ENCODE data around the gene ESX1. TPM values are rescaled to one million over a fixed set of nuclear protein-coding genes. Genes with fewer than 3 reads are reported as not detected.

ESX1 gene
- total and polyA plus RNA-seq, 2 of the 4 experiments (the other 2 are of a cell fraction), result not detected

GRCh38 chrX:104281564-104281963 lies 26.8 kb upstream of the ESX1 start:
- H3K9ac ChIP-seq (ENCODE audit: low read depth, low read length), result no peak overlapping the region
- H4K5ac ChIP-seq (ENCODE audit: low read depth, low read length), result no peak overlapping the region
- H3K4me1 ChIP-seq (ENCODE audit: control insufficient read depth, insufficient read depth, low read length), result no peaks in the 10 kb centered on the region
- dilution Hi-C loops (cut with HindIII; ENCODE audit: low sequenced_read_pairs, unreplicated experiment), result no loop called here
- no peak overlapping the region for H2AFZ ChIP-seq (replicated peaks; ENCODE audit: low read length, poor library complexity)
- no peak overlapping the region for H2BK20ac ChIP-seq (ENCODE audit: low read depth, low read length)
- ChIA-PET CTCF (interaction anchor here (1.1 kb wide), 1 partner anchor 11 kb away, joined by 3 read pairs; no protein-coding TSS in a partner anchor), POLR2A (ENCODE audit: unreplicated experiment) (no interaction called here)
- no peak overlapping the region for H3K4me2 ChIP-seq (ENCODE audit: low read depth, low read length)
- no peak overlapping the region for H3K56ac ChIP-seq (ENCODE audit: extremely low read depth, insufficient read depth, low read length)
- H3K9me3 ChIP-seq (ENCODE audit: control insufficient read depth, insufficient read depth, low read length), result no peaks in the 10 kb centered on the region
- H3K79me1 ChIP-seq (ENCODE audit: low read depth in 1 of 2, low read length in 2 of 2), result no peaks in the 10 kb centered on the region
- TF ChIP-seq CHD1 (IDR thresholded peaks at IDR 0.05; ENCODE audit: low read depth, low read length), result no peak
- no peak for TF ChIP-seq MXI1 (IDR thresholded peaks at IDR 0.05; ENCODE audit: borderline replicate concordance, low read depth, low read length)
- TF ChIP-seq CTCF (conservative IDR thresholded peaks at IDR 0.05; ENCODE audit: low read depth, low read length), result no peak
- TF ChIP-seq RFX5 (IDR thresholded peaks at IDR 0.05; ENCODE audit: low read depth, low read length), result no peak
- H3K27me3 ChIP-seq (ENCODE audit: control insufficient read depth, insufficient read depth, low read length), result peaks cover 26% of the 10 kb centered on the region
- H3K4me3 ChIP-seq (ENCODE audit: insufficient read depth, low read depth, low read length), result no peak overlapping the region
- H2AK5ac ChIP-seq (ENCODE audit: low read depth, low read length), result no peak overlapping the region
- H2AK9ac ChIP-seq (replicated peaks; ENCODE audit: low read depth, low read length, poor library complexity), result no peak overlapping the region
- WGBS, 2 experiments (ENCODE audit: extremely low coverage in 2 of 2, insufficient read length in 1 of 2), result 83% methylated on average over 1 of the region's 4 CpGs; no CpG with 5 or more reads in 1 of the 2 experiments
- no peaks in the 10 kb centered on the region for H3K9me1 ChIP-seq (ENCODE audit: insufficient read depth, low read length)
- no peaks in the 10 kb centered on the region for H3K36me3 ChIP-seq (ENCODE audit: control insufficient read depth, insufficient read depth, low read length)
- no peak overlapping the region for H3K4ac ChIP-seq (ENCODE audit: low read depth, low read length)
- no peak overlapping the region for H3K27ac ChIP-seq (ENCODE audit: insufficient read depth, low read length)
- no peak overlapping the region for H3K18ac ChIP-seq (ENCODE audit: low read depth, low read length)
- DNase-seq, result no peak
- H4K8ac ChIP-seq (ENCODE audit: low read depth in 2 of 2, low read length in 2 of 2), result no peak overlapping the region
- in situ Hi-C loops (cut with MboI; ENCODE audit: low sequenced_read_pairs), result no loop called here
- no peak overlapping the region for H2BK5ac ChIP-seq (ENCODE audit: low read depth, low read length, poor library complexity, severe bottlenecking)
- H2BK15ac ChIP-seq (ENCODE audit: low read depth, low read length), result no peak overlapping the region
- H3K14ac ChIP-seq (replicated peaks; ENCODE audit: low read depth, low read length), result no peak overlapping the region
- no peak overlapping the region for H3K23ac ChIP-seq (ENCODE audit: low read depth, low read length)
- no peak overlapping the region for H2BK120ac ChIP-seq (ENCODE audit: low read depth, low read length)
- intact Hi-C loops (cut with micrococcal nuclease), result no loop called here
- H4K91ac ChIP-seq (ENCODE audit: insufficient read depth, low read depth, low read length), result no peak overlapping the region
- H4K20me1 ChIP-seq (ENCODE audit: insufficient read depth, low read length), result no peaks in the 10 kb centered on the region
- ATAC-seq (ENCODE audit: low read depth), result no peak
- no TSS peak for BruUV-seq (replicated peaks)

All from IMR-90 (cell line).